ENCODE results near the gene DPP6.

Gene DPP6

GRCh38 chr7:154299736-154300135 is 247.5 kb downstream of the DPP6 start:
- TF ChIP-seq CTCF (IDR thresholded peaks at IDR 0.05; ENCODE audit: low read depth, low read length, missing control alignments): no peak
- no peak overlapping the region for H3K4me3 ChIP-seq (replicated peaks; ENCODE audit: low read depth, low read length)
- no peak for DNase-seq (ENCODE audit: extremely low read depth, low read depth)

DNA sequence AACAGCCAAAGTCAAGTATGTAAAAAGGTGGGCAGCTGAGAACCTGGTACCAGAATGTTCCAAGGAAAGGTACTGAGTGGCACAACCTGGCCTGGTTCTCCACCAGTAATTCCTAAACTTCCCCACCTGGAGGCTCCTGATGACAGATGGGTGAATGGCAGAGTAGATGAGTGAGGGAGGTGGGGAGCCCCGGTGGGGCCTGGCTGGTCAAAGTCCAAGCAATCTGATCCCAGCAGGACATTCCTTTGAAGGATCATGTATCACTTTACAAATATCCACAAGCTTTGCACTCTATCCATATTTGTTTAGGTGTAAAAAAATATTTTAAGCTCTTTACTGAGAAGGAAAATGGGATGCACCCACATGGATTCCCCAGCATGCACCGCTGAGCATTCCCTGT is 250.2 kb downstream of the DPP6 start:
- H3K4me3 ChIP-seq (replicated peaks; ENCODE audit: low read depth, low read length): no peak overlapping the region
- no peak for DNase-seq (ENCODE audit: extremely low read depth, low read depth)
- no peak for TF ChIP-seq CTCF (IDR thresholded peaks at IDR 0.05; ENCODE audit: low read depth, low read length, missing control alignments)

- no peak overlapping the region for H3K4me3 ChIP-seq (replicated peaks; ENCODE audit: low read depth, low read length)
- no peak for DNase-seq (ENCODE audit: extremely low read depth, low read depth)
- no peak for TF ChIP-seq CTCF (IDR thresholded peaks at IDR 0.05; ENCODE audit: low read depth, low read length, missing control alignments)
Observed at GRCh38 chr7:154304231-154304630, 252.0 kb downstream of the DPP6 start.

- no peak for DNase-seq (ENCODE audit: extremely low read depth, low read depth)
- no peak for TF ChIP-seq CTCF (IDR thresholded peaks at IDR 0.05; ENCODE audit: low read depth, low read length, missing control alignments)
- H3K4me3 ChIP-seq (replicated peaks; ENCODE audit: low read depth, low read length): no peak overlapping the region
Observed at GRCh38 chr7:154304740-154305700, 252.8 kb downstream of the DPP6 start.

DNA sequence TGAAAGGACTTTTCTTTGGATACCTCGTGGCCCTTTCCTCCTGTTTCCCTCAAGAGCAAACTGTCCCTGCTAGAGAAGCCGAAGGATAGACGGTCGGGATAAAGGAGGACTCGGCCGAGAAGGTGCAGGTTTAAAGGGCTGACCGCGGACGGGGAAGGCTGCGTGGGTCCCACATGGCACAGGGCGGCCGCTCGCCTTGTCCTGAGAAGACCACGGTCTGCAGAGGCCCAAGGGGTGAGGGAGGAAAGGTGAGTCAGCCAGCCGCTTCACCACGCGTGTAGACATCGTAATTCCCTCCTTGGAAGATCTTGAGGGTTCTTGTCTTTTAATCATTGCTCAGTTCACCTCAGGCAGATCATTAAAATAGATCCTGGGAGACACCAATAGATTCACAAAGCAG is 253.8 kb downstream of the DPP6 start:
- H3K4me3 ChIP-seq (replicated peaks; ENCODE audit: low read depth, low read length): no peak overlapping the region
- no peak for TF ChIP-seq CTCF (IDR thresholded peaks at IDR 0.05; ENCODE audit: low read depth, low read length, missing control alignments)
- no peak for DNase-seq (ENCODE audit: extremely low read depth, low read depth)

DNA sequence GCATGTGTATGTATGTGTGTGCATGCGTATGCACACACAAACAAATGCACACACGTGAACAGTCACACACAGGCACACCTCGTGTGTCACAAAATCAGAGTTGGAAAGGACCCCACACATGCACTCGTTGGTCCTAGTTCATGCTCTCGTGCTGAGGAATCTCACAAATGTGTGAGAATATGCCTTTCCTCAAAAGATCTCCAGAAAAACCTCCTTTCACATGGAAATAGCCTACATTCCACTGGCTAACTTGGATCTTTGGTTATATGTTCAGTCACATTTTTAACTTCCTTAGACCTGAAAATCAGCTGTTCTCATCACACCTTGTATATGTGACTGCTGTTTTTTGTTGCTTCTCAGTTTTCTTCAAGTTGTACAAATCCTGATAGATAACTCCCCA is 256.7 kb downstream of the DPP6 start:
- H3K4me3 ChIP-seq (replicated peaks; ENCODE audit: low read depth, low read length): no peak overlapping the region
- TF ChIP-seq CTCF (IDR thresholded peaks at IDR 0.05; ENCODE audit: low read depth, low read length, missing control alignments): no peak
- DNase-seq (ENCODE audit: extremely low read depth, low read depth): no peak
